C4-2B (cell line): ENCODE results near the gene CYP17A1.

ENCODE experiments used
- ZFX ChIP-seq: fragments of 450-650 bp; IDR thresholded peaks from 2 replicates; pipeline ENCODE4 v1.6.1; 2017
- TF ChIP-seq, protein P1 (sequence below): fragments of 450-650 bp; conservative IDR thresholded peaks from 2 replicates; pipeline ENCODE4 v1.5.1; 2017; ENCODE audit warnings: mild to moderate bottlenecking

DNA sequence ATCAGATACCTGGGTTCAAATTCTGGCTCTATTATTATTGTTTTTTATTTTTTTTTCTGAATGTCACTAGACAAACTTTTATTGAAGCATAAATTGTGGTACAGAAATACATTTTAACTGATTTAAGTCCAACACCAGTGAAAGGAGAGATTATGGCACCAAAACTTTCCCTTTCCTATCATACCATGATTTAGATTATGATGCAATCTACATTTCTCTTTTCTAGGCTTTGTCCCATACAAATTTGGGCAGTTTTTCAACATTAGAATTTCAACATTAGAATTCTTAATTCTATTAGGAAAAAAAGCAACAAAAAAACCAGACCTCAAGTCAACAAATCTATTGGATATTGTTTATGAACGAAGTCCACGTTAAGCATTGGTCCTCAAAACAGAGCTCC is 43.0 kb upstream of the CYP17A1 start:
- TF ChIP-seq, protein P1, sequence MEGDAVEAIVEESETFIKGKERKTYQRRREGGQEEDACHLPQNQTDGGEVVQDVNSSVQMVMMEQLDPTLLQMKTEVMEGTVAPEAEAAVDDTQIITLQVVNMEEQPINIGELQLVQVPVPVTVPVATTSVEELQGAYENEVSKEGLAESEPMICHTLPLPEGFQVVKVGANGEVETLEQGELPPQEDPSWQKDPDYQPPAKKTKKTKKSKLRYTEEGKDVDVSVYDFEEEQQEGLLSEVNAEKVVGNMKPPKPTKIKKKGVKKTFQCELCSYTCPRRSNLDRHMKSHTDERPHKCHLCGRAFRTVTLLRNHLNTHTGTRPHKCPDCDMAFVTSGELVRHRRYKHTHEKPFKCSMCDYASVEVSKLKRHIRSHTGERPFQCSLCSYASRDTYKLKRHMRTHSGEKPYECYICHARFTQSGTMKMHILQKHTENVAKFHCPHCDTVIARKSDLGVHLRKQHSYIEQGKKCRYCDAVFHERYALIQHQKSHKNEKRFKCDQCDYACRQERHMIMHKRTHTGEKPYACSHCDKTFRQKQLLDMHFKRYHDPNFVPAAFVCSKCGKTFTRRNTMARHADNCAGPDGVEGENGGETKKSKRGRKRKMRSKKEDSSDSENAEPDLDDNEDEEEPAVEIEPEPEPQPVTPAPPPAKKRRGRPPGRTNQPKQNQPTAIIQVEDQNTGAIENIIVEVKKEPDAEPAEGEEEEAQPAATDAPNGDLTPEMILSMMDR: no peak
- TF ChIP-seq ZFX: no peak
